ENCODE measurements around the gene GPC6.

GPC6 gene

GRCh38 chr13:94090773-94091480 lies 864.3 kb downstream of the GPC6 start:
- no peaks in the 10 kb centered on the region for H3K4me1 ChIP-seq (ENCODE audit: insufficient read depth, low read length)
- no peaks in the 10 kb centered on the region for H3K27me3 ChIP-seq (ENCODE audit: insufficient read depth, low read length)
- H3K27ac ChIP-seq (ENCODE audit: low read length), result no peak overlapping the region
- peaks cover 6% of the 10 kb centered on the region for H3K9me3 ChIP-seq (ENCODE audit: insufficient read depth, low read depth, low read length)
- H3K4me3 ChIP-seq (ENCODE audit: low read length), result no peak overlapping the region
- no peaks in the 10 kb centered on the region for H3K36me3 ChIP-seq (ENCODE audit: insufficient read depth, low read depth, low read length)
- H3K9ac ChIP-seq (ENCODE audit: low read depth, low read length), result no peak overlapping the region

- Histone ChIP-seq H3K27ac (ENCODE audit: low read length) (no peak overlapping the region), H3K9ac (ENCODE audit: low read depth, low read length) (no peak overlapping the region), H3K27me3 (ENCODE audit: insufficient read depth, low read length) (no peaks in the 10 kb centered on the region), H3K4me1 (ENCODE audit: insufficient read depth, low read length) (no peaks in the 10 kb centered on the region), H3K4me3 (ENCODE audit: low read length) (no peak overlapping the region), H3K9me3 (ENCODE audit: insufficient read depth, low read depth, low read length) (peaks cover 6% of the 10 kb centered on the region), H3K36me3 (ENCODE audit: insufficient read depth, low read depth, low read length) (no peaks in the 10 kb centered on the region)
These were observed 867.2 kb downstream of the GPC6 start for GRCh38 chr13:94093652-94094315.

GRCh38 chr13:94109715-94110374 lies 883.2 kb downstream of the GPC6 start:
- no peaks in the 10 kb centered on the region; the same call in 1 of the 2 replicates for H3K4me1 ChIP-seq (ENCODE audit: insufficient read depth, low read length)
- H3K9me3 ChIP-seq (ENCODE audit: insufficient read depth, low read depth, low read length), result no peaks in the 10 kb centered on the region
- H3K9ac ChIP-seq (ENCODE audit: low read depth, low read length), result no peak overlapping the region
- H3K27me3 ChIP-seq (ENCODE audit: insufficient read depth, low read length), result no peaks in the 10 kb centered on the region
- no peaks in the 10 kb centered on the region for H3K36me3 ChIP-seq (ENCODE audit: insufficient read depth, low read depth, low read length)
- H3K4me3 ChIP-seq (ENCODE audit: low read length), result no peak overlapping the region
- H3K27ac ChIP-seq (ENCODE audit: low read length), result no peak overlapping the region

- H3K27me3 ChIP-seq (ENCODE audit: insufficient read depth, low read length), result no peaks in the 10 kb centered on the region
- no peak overlapping the region for H3K27ac ChIP-seq (ENCODE audit: low read length)
- no peaks in the 10 kb centered on the region for H3K36me3 ChIP-seq (ENCODE audit: insufficient read depth, low read depth, low read length)
- H3K9me3 ChIP-seq (ENCODE audit: insufficient read depth, low read depth, low read length), result no peaks in the 10 kb centered on the region
- no peak overlapping the region for H3K4me3 ChIP-seq (ENCODE audit: low read length)
- no peaks in the 10 kb centered on the region; the same call in 1 of the 2 replicates for H3K4me1 ChIP-seq (ENCODE audit: insufficient read depth, low read length)
- no peak overlapping the region for H3K9ac ChIP-seq (ENCODE audit: low read depth, low read length)
These were observed 885.6 kb downstream of the GPC6 start for GRCh38 chr13:94112227-94112626.

- Histone ChIP-seq H3K27ac (ENCODE audit: low read length) (no peak overlapping the region), H3K9ac (ENCODE audit: low read depth, low read length) (no peak overlapping the region), H3K4me1 (ENCODE audit: insufficient read depth, low read length) (no peaks in the 10 kb centered on the region; the same call in 1 of the 2 replicates), H3K9me3 (ENCODE audit: insufficient read depth, low read depth, low read length) (no peaks in the 10 kb centered on the region), H3K4me3 (ENCODE audit: low read length) (no peak overlapping the region), H3K27me3 (ENCODE audit: insufficient read depth, low read length) (no peaks in the 10 kb centered on the region), H3K36me3 (ENCODE audit: insufficient read depth, low read depth, low read length) (no peaks in the 10 kb centered on the region)
These were observed 886.1 kb downstream of the GPC6 start for GRCh38 chr13:94112731-94113130.

GRCh38 chr13:94113245-94113644 lies 886.6 kb downstream of the GPC6 start:
- H3K4me1 ChIP-seq (ENCODE audit: insufficient read depth, low read length), result no peaks in the 10 kb centered on the region; the same call in 1 of the 2 replicates
- H3K9me3 ChIP-seq (ENCODE audit: insufficient read depth, low read depth, low read length), result no peaks in the 10 kb centered on the region
- H3K27ac ChIP-seq (ENCODE audit: low read length), result no peak overlapping the region
- no peak overlapping the region for H3K4me3 ChIP-seq (ENCODE audit: low read length)
- H3K36me3 ChIP-seq (ENCODE audit: insufficient read depth, low read depth, low read length), result no peaks in the 10 kb centered on the region
- no peaks in the 10 kb centered on the region for H3K27me3 ChIP-seq (ENCODE audit: insufficient read depth, low read length)
- H3K9ac ChIP-seq (ENCODE audit: low read depth, low read length), result no peak overlapping the region

GRCh38 chr13:94114166-94114565 lies 887.6 kb downstream of the GPC6 start:
- Histone ChIP-seq H3K4me3 (ENCODE audit: low read length) (no peak overlapping the region), H3K4me1 (ENCODE audit: insufficient read depth, low read length) (no peaks in the 10 kb centered on the region; the same call in 1 of the 2 replicates), H3K36me3 (ENCODE audit: insufficient read depth, low read depth, low read length) (no peaks in the 10 kb centered on the region), H3K27me3 (ENCODE audit: insufficient read depth, low read length) (no peaks in the 10 kb centered on the region), H3K9ac (ENCODE audit: low read depth, low read length) (no peak overlapping the region), H3K9me3 (ENCODE audit: insufficient read depth, low read depth, low read length) (no peaks in the 10 kb centered on the region), H3K27ac (ENCODE audit: low read length) (no peak overlapping the region)

- Histone ChIP-seq H3K36me3 (ENCODE audit: insufficient read depth, low read depth, low read length) (no peaks in the 10 kb centered on the region), H3K4me3 (ENCODE audit: low read length) (no peak overlapping the region), H3K9ac (ENCODE audit: low read depth, low read length) (no peak overlapping the region), H3K9me3 (ENCODE audit: insufficient read depth, low read depth, low read length) (no peaks in the 10 kb centered on the region), H3K27ac (ENCODE audit: low read length) (no peak overlapping the region), H3K27me3 (ENCODE audit: insufficient read depth, low read length) (no peaks in the 10 kb centered on the region), H3K4me1 (ENCODE audit: insufficient read depth, low read length) (no peaks in the 10 kb centered on the region; the same call in 1 of the 2 replicates)
These were observed 888.4 kb downstream of the GPC6 start for GRCh38 chr13:94115054-94115453.

GRCh38 chr13:94119360-94119936 lies 892.8 kb downstream of the GPC6 start:
- Histone ChIP-seq H3K36me3 (ENCODE audit: insufficient read depth, low read depth, low read length) (no peaks in the 10 kb centered on the region), H3K9me3 (ENCODE audit: insufficient read depth, low read depth, low read length) (no peaks in the 10 kb centered on the region), H3K27me3 (ENCODE audit: insufficient read depth, low read length) (no peaks in the 10 kb centered on the region), H3K27ac (ENCODE audit: low read length) (no peak overlapping the region), H3K9ac (ENCODE audit: low read depth, low read length) (no peak overlapping the region), H3K4me1 (ENCODE audit: insufficient read depth, low read length) (no peaks in the 10 kb centered on the region; the same call in 1 of the 2 replicates), H3K4me3 (ENCODE audit: low read length) (no peak overlapping the region)

- H3K27ac ChIP-seq (ENCODE audit: low read length), result no peak overlapping the region
These were observed 894.3 kb downstream of the GPC6 start for GRCh38 chr13:94120878-94121277.

GRCh38 chr13:94121686-94122085 lies 895.1 kb downstream of the GPC6 start:
- no peaks in the 10 kb centered on the region for H3K27me3 ChIP-seq (ENCODE audit: insufficient read depth, low read length)
- H3K36me3 ChIP-seq (ENCODE audit: insufficient read depth, low read depth, low read length), result no peaks in the 10 kb centered on the region
- H3K9me3 ChIP-seq (ENCODE audit: insufficient read depth, low read depth, low read length), result no peaks in the 10 kb centered on the region
- no peaks in the 10 kb centered on the region; the same call in 1 of the 2 replicates for H3K4me1 ChIP-seq (ENCODE audit: insufficient read depth, low read length)
- H3K9ac ChIP-seq (ENCODE audit: low read depth, low read length), result no peak overlapping the region
- no peak overlapping the region for H3K27ac ChIP-seq (ENCODE audit: low read length)
- no peak overlapping the region for H3K4me3 ChIP-seq (ENCODE audit: low read length)

More at GRCh38 chr13:94120878-94121277, 894.3 kb downstream of the GPC6 start:
- H3K4me1 ChIP-seq (ENCODE audit: insufficient read depth, low read length), result no peaks in the 10 kb centered on the region; the same call in 1 of the 2 replicates
- H3K9ac ChIP-seq (ENCODE audit: low read depth, low read length), result no peak overlapping the region
- H3K9me3 ChIP-seq (ENCODE audit: insufficient read depth, low read depth, low read length), result no peaks in the 10 kb centered on the region
- H3K36me3 ChIP-seq (ENCODE audit: insufficient read depth, low read depth, low read length), result no peaks in the 10 kb centered on the region
- no peaks in the 10 kb centered on the region for H3K27me3 ChIP-seq (ENCODE audit: insufficient read depth, low read length)
- no peak overlapping the region for H3K4me3 ChIP-seq (ENCODE audit: low read length)
